Activated T-cell treated with anti-CD3 and anti-CD28 coated beads for 24 hours (primary cell): ENCODE results near the gene FAM193B.
"Not testable (repeated sequence)": the region's sequence is repeated elsewhere in the genome, so short reads cannot be mapped to it uniquely, and the experiment has no call there.

ENCODE experiments used
- DNase-seq: peaks from one replicate; pipeline ENCODE4 v3.0.0-alpha.2; 2020; ENCODE audit warnings: low read depth

Gene FAM193B

GRCh38 chr5:177537389-177538361 is 16.7 kb downstream of the FAM193B start:
- no peak for DNase-seq

GRCh38 chr5:177536386-177536785 is 18.0 kb downstream of the FAM193B start:
- no peak for DNase-seq

GRCh38 chr5:177535125-177535524 is 19.2 kb downstream of the FAM193B start:
- no peak for DNase-seq

- not testable (repeated sequence) for DNase-seq
Measured at GRCh38 chr5:177534433-177534832, 19.9 kb downstream of the FAM193B start.

- no peak for DNase-seq
Measured at GRCh38 chr5:177531209-177531940, 23.0 kb downstream of the FAM193B start.

GRCh38 chr5:177530638-177531037 is 23.7 kb downstream of the FAM193B start:
- DNase-seq, result no peak

GRCh38 chr5:177529247-177530203 is 24.8 kb downstream of the FAM193B start:
- no peak for DNase-seq

- no peak for DNase-seq
Measured at GRCh38 chr5:177528631-177529030, 25.7 kb downstream of the FAM193B start.

GRCh38 chr5:177527595-177527994 is 26.8 kb downstream of the FAM193B start:
- DNase-seq, result no peak

GRCh38 chr5:177526791-177527190 is 27.6 kb downstream of the FAM193B start:
- no peak for DNase-seq

- DNase-seq, result no peak
Measured at GRCh38 chr5:177526191-177526590, 28.2 kb downstream of the FAM193B start.

GRCh38 chr5:177524941-177525655 is 29.3 kb downstream of the FAM193B start:
- DNase-seq, result no peak

GRCh38 chr5:177524539-177524900 is 29.8 kb downstream of the FAM193B start:
- no peak for DNase-seq

GRCh38 chr5:177523711-177524538 is 30.4 kb downstream of the FAM193B start:
- no peak for DNase-seq

GRCh38 chr5:177520916-177521513 is 33.3 kb downstream of the FAM193B start:
- no peak for DNase-seq

GRCh38 chr5:177520271-177520670 is 34.1 kb downstream of the FAM193B start:
- DNase-seq, result no peak

GRCh38 chr5:177519463-177520235 is 34.7 kb downstream of the FAM193B start:
- no peak for DNase-seq

- peak; percentile 94 for DNase-seq
Measured at GRCh38 chr5:177516601-177517568, 37.5 kb downstream of the FAM193B start, which contains the start of gene DDX41. Gene DDX41, minus strand, starts transcription at chr5:177516961. Its CDS starts 16 bp downstream, at chr5:177516945.
